Motor neuron (in vitro differentiated cells): Measurements from ENCODE around the gene PPM1J. TPM values are rescaled to one million over a fixed set of nuclear protein-coding genes. Genes with fewer than 3 reads are reported as not detected.
"Not testable (repeated sequence)": the region's sequence is repeated elsewhere in the genome, so short reads cannot be mapped to it uniquely, and the experiment has no call there.

Experiments
- ATAC-seq, 8 experiments: fragments of 200-7000 bp; cut with Tn5 transposase; replicated peaks in 6 of 8; 2 replicates each; pipeline ENCODE4 v1.8.0; 2021; ENCODE audit warnings: mild to moderate bottlenecking in 8 of 8, moderate library complexity in 8 of 8
- H3K27ac ChIP-seq, 2 donors: fragments of 250-450 bp; sonication (Bioruptor Pico); 2 replicates each; pipeline ENCODE4 v1.9.0; 2021; ENCODE audit warnings: antibody characterized with exemption in 2 of 2, mild to moderate bottlenecking in 2 of 2, moderate library complexity in 1 of 2
- H3K4me1 ChIP-seq, 2 donors: fragments of 250-450 bp; sonication (Bioruptor Pico); replicated peaks in 1 of 2; 2 replicates each; pipeline ENCODE4 v1.6.1; 2021; ENCODE audit warnings: antibody characterized with exemption in 2 of 2, mild to moderate bottlenecking in 2 of 2, moderate library complexity in 1 of 2
- H3K4me3 ChIP-seq, 5 donors: fragments of 250-450 bp; sonication (Bioruptor Pico); 2 replicates each; pipeline ENCODE4 v1.9.0; 2021; ENCODE audit warnings: antibody characterized with exemption in 5 of 5, mild to moderate bottlenecking in 5 of 5, moderate library complexity in 4 of 5
- WGBS, 10 experiments: fragments of 450-650 bp; shearing (Covaris generic); methylation state at CpG; one replicate each; pipeline ENCODE4 v1.0.0; 2022; 5-methylcytosine and 5-hydroxymethylcytosine counted together
- in situ Hi-C, 9 experiments: fragments of 400-800 bp; cut with MboI; loops; one replicate each; pipeline ENCODE4 v1.15.0; 2021; ENCODE audit warnings: low sequenced_read_pairs in 9 of 9, low pct_unique_long_range_greater_than_20kb in 2 of 9; ENCODE audit not compliant: unreplicated experiment in 9 of 9
- total RNA-seq, 8 experiments: library from RNA; unstranded; fragments of 300-600 nt; gene quantifications; 2 replicates each; pipeline versions ENCODE4 v1.2.3 to v1.2.4, GENCODE V29; 2022

PPM1J gene
- total RNA-seq, 8 experiments from 2014 or later = 0.36 to 2.2 (median 0.87) TPM

DNA sequence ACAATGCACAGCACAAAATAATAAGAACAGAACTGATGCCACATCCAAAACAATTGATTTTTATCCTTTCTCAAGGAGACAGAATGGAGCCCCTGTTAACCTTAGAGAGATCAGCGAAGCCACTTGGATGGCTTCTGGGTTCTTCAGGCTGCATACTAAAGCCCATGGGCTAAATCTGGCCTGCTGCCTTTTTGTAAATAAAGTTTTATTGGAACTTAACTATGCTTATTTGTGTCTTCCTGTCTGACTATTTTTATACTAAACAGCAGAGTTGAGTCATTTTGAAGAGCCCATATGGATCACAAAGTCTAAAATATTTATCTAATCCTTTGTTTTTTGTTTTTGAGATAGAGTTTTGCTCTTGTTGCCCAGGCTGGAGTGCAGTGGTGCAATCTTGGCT lies 16.3 kb upstream of the PPM1J start:
- Histone ChIP-seq H3K27ac (no peak overlapping the region), H3K4me1 (peaks cover 4 to 13% of the 10 kb centered on the region in 2 donors), H3K4me3 (no peak overlapping the region)
- ATAC-seq = no peak
- in situ Hi-C loops = no loop called here
- 85 to 100% (median 100%) methylated on average over 1 of the region's 1 CpG; no CpG with 5 or more reads in 3 of the 10 experiments for WGBS, 10 experiments

DNA sequence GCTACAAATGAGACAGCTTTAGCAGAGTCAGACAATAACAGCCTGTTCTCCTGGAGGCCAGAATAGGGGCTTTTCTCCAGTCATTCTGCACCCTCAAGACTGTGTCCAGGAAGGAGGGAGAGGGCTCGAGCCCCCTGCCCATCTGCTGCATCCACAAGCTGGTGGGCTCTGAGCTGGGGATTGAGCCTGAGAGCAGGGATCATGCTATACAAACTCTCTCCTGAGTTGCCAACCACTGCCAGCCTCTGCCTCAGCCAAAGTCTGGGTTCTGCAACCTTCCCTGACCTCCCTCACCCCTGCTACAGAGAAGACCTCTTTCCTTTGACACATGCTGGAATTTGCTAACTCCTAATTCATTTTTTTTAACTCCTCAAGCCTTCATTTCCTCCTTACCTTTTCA lies 14.8 kb upstream of the PPM1J start:
- WGBS, 10 experiments = 20 to 78% (median 33%) methylated on average over 1 of the region's 1 CpG; no CpG with 5 or more reads in 7 of the 10 experiments
- H3K4me1 ChIP-seq = peaks cover 4 to 13% of the 10 kb centered on the region in 2 donors
- no peak overlapping the region for H3K27ac ChIP-seq
- peak in 3 of 8 experiments; percentile 10 to 45 (median 40) for ATAC-seq
- no peak overlapping the region for H3K4me3 ChIP-seq
- in situ Hi-C loops = loop anchor here in 1 of 9 experiments (10.0 kb wide), 1 partner anchor 75 kb away; no protein-coding TSS in a partner anchor

DNA sequence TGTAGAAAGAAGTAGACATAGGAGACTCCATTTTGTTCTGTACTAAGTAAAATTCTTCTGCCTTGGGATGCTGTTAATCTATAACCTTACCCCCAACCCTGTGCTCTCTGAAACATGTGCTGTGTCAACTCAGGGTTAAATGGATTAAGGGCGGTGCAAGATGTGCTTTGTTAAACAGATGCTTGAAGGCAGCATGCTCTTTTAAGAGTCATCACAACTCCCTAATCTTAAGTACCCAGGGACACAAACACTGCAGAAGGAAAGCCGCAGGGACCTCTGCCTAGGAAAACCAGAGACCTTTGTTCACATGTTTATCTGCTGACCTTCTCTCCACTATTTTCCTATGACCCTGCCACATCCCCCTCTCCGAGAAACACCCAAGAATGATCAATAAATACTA lies 13.9 kb upstream of the PPM1J start:
- ATAC-seq, H3K4me3 ChIP-seq, H3K27ac ChIP-seq: not testable (repeated sequence)
- WGBS, 10 experiments = 25 to 72% (median 57%) methylated on average over 2 of the region's 3 CpGs; no CpG with 5 or more reads in 2 of the 10 experiments
- peaks cover 4 to 13% of the 10 kb centered on the region in 2 donors for H3K4me1 ChIP-seq
- in situ Hi-C loops = loop anchor here in 1 of 9 experiments (10.0 kb wide), 1 partner anchor 76 kb away; no protein-coding TSS in a partner anchor

DNA sequence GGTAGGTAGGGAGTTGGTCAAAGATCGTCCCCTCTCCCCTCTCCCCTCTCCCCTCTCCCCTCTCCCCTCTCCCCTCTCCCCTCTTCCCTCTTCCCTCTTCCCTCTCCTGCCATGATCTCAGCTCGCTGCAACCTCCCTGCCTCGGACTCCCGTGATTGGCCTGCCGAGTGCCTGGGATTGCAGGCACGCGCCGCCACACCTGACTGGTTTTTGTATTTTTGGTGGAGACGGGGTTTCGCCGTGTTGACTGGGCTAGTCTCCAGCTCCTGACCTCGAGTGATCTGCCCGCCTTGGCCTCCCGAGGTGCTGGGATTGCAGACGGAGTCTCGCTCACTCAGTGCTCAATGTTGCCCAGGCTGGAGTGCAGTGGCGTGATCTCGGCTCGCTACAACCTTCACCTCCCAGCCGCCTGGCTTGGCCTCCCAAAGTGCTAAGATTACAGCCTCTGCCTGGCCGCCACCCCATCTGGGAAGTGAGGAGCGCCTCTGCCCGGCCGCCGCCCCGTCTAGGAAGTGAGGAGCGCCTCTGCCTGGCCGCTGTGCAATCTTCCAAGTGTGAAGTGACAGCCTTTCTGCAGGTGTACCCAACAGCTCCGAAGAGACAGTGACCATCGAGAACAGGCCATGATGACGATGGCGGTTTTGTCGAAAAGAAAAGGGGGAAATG lies 13.3 kb upstream of the PPM1J start:
- in situ Hi-C loops = loop anchor here in 1 of 9 experiments (10.0 kb wide), 1 partner anchor 76 kb away; no protein-coding TSS in a partner anchor
- ATAC-seq, H3K27ac ChIP-seq, H3K4me3 ChIP-seq: not testable (repeated sequence)
- WGBS, 10 experiments = 80 to 100% (median 92%) methylated on average over 1 to 15 of the region's 33 CpGs; no CpG with 5 or more reads in 3 of the 10 experiments
- peaks cover 5 to 15% of the 10 kb centered on the region in 2 donors for H3K4me1 ChIP-seq

DNA sequence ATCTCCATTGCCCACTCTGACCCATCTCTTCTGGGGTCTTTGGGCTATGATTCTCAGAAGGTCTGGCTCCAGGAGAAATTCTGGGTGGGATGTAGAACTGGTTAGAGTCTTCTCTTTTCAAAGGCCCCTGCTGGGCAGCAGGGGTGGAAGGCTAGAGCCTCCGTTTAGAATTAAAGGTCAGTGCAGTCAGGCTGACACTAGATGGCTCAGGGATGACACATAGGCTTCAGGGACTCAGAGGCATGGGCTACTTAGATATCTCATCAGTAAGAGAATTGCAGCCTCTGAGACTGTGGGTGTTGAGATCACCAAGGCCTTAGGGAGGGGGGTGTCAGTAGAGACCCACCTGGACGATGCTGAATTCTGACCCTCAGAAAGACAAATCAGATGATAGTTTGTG lies 12.6 kb upstream of the PPM1J start:
- in situ Hi-C loops = loop anchor here in 1 of 9 experiments (10.0 kb wide), 1 partner anchor 77 kb away; no protein-coding TSS in a partner anchor
- 0 to 80% (median 25%) methylated on average over 1 to 2 of the region's 2 CpGs; no CpG with 5 or more reads in 1 of the 10 experiments for WGBS, 10 experiments
- ATAC-seq = peak in 3 of 8 experiments; percentile 19 to 43 (median 35)

DNA sequence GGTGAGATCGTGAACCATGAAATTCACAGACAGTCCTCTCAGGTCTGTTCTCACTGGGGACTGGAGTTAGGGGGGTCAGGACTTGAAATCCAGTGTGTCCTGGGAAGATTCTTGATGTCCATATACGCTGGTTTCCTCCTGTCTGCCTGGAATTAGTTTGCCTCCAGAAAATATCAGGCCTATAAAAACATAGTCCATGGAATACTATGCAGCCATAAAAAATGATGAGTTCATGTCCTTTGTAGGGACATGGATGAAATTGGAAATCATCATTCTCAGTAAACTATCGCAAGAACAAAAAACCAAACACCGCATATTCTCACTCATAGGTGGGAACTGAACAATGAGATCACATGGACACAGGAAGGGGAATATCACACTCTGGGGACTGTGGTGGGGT lies 9.1 kb upstream of the PPM1J start:
- H3K27ac ChIP-seq, ATAC-seq, H3K4me3 ChIP-seq: not testable (repeated sequence)
- in situ Hi-C loops = loop anchor here in 5 of 9 experiments (10.0 to 25.0 kb wide), 3 partner anchors 81 to 338 kb away; partner anchors contain the start of genes CTTNBP2NL (in 2 of the 5) and LRIG2 (in 2 of the 5)
- 86 to 100% (median 97%) methylated on average over 1 to 2 of the region's 4 CpGs; no CpG with 5 or more reads in 6 of the 10 experiments for WGBS, 10 experiments
- H3K4me1 ChIP-seq = peaks cover 14 to 24% of the 10 kb centered on the region in 2 donors

More for the DNA sequence above, 12.6 kb upstream of the PPM1J start:
- Histone ChIP-seq H3K4me3 (no peak overlapping the region), H3K27ac (no peak overlapping the region), H3K4me1 (peaks cover 12 to 22% of the 10 kb centered on the region in 2 donors)

DNA sequence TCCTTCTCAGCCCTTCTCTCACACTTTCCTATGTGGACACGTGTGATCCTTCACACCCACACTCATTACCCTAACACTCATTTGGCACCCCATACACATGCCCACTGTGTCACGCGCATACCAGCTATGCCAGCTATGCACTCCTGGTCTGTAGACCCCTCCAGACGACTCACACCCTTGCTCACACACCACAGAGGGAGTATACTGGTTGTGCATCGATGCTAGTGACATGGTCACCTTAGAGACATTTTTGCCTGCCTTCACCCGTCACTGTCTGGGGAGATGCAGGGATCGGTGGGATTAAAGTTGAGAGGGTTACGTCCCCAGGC lies 8.3 kb upstream of the PPM1J start:
- H3K27ac ChIP-seq = peak overlapping the region; percentile 37 to 47
- in situ Hi-C loops = loop anchor here in 5 of 9 experiments (10.0 to 25.0 kb wide), 3 partner anchors 81 to 339 kb away; partner anchors contain the start of genes CTTNBP2NL (in 2 of the 5) and LRIG2 (in 2 of the 5)
- H3K4me1 ChIP-seq = peaks cover 14 to 23% of the 10 kb centered on the region in 2 donors
- no peak for ATAC-seq
- H3K4me3 ChIP-seq = no peak overlapping the region
- 20 to 100% (median 81%) methylated on average over 1 to 6 of the region's 8 CpGs; no CpG with 5 or more reads in 4 of the 10 experiments for WGBS, 10 experiments

DNA sequence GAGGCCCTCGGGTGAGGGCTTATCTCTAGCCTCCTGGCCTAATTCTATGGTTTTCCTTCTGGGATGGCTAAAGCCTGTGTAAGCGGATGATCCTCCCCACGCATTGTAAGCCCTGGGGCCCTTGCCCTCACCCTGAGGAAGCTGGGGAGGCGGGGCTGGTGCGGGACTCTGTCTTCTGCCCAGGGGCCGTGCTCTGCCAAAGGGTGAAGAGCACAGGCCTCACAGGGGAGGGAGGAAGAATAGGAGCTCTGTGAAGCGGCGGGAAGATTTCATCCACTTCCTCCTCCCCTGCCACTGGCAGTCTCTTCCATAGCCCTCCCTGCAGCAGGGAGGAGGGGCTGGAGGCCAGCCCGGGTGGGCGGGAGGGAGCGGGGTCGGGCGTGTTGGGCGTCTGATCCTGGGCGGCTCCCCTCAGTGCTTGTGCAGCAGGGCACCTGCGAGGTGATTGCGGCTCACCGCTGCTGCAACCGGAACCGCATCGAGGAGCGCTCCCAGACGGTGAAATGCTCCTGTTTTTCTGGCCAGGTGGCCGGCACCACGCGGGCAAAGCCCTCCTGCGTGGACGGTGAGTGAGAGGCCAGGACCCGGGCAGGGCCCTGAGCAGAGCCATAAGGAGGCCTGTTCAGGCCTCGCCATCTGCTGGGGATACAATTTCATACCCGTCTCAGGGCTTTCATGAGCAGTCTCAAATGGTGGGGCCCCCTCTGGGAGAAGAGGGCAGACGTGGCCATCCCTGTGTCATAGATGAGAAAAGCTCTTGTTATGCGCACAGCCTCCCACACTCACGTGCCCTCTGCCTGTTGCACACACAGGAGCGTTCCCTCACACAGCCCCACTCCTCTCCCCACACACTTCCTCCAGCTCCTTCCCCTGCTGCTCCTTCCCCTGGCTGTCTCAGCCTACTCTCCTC lies 7.7 kb upstream of the PPM1J start:
- peak overlapping the region; percentile 47 to 73 for H3K27ac ChIP-seq
- peak; percentile 50 to 88 (median 80) for ATAC-seq
- in situ Hi-C loops = loop anchor here in 5 of 9 experiments (10.0 to 25.0 kb wide), 3 partner anchors 82 to 339 kb away; partner anchors contain the start of genes CTTNBP2NL (in 2 of the 5) and LRIG2 (in 2 of the 5)

DNA sequence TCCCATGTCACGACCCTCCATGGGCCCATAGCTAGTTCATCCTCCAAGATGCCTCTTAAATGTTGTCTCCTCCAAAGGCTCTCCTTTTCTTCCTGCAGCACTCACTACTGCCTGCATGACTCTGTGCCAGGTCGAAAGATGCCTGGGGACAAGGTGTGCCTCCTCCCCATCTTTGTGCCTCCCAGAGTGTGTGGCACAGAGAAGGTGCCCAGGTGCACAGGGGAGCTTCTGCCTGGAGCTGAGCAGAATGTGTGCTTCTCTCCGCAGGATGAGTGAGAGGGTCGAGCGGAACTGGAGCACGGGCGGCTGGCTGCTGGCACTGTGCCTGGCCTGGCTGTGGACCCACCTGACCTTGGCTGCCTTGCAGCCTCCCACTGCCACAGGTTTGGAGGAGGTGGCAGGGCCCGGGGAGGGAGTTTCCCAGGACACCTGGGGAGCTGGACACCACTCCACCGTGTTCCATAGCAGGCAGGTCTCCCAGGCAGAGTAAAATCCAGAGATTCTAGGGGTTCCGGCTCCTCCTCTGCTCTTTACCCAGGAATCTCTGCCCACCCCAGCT lies 6.9 kb upstream of the PPM1J start:
- Histone ChIP-seq H3K27ac (peak overlapping the region; percentile 6 to 73), H3K4me3 (no peak overlapping the region), H3K4me1 (peaks cover 14 to 23% of the 10 kb centered on the region in 2 donors)
- no peak for ATAC-seq
- in situ Hi-C loops = loop anchor here in 5 of 9 experiments (10.0 to 25.0 kb wide), 3 partner anchors 83 to 340 kb away; partner anchors contain the start of genes CTTNBP2NL (in 2 of the 5) and LRIG2 (in 2 of the 5)
- 50 to 100% (median 84%) methylated on average over 1 to 8 of the region's 10 CpGs; no CpG with 5 or more reads in 5 of the 10 experiments for WGBS, 10 experiments

More for the DNA sequence above, 7.7 kb upstream of the PPM1J start:
- H3K4me3 ChIP-seq = peak overlapping the region in 1 of 5 donors; percentile 13
- WGBS, 10 experiments = 0 to 45% (median 31%) methylated on average over 1 to 16 of the region's 35 CpGs; no CpG with 5 or more reads in 4 of the 10 experiments
- H3K4me1 ChIP-seq = peaks cover 14 to 23% of the 10 kb centered on the region in 2 donors

DNA sequence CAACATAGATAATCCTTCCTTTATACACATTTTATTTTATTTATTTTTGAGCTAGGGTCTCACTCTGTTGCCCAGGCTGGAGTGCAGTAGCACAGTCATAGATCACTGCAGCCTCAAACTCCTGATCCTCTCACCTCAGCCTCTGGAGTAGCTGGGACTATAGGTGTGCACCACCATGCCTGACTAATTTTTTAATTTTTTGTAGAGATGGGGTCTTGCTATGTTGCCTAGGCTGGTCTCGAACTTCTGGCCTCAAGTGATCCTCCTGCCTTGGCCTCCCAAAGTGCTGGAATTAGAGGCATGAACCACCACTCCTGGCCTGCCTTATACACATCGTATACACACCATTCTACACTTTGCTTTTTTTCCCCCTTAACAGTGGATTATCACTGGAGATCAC lies 6.2 kb upstream of the PPM1J start:
- WGBS, 10 experiments = 70 to 100% (median 92%) methylated on average over 1 to 2 of the region's 2 CpGs
- H3K4me3 ChIP-seq, ATAC-seq, H3K27ac ChIP-seq: not testable (repeated sequence)
- in situ Hi-C loops = loop anchor here in 5 of 9 experiments (10.0 to 25.0 kb wide), 3 partner anchors 84 to 341 kb away; partner anchors contain the start of genes CTTNBP2NL (in 2 of the 5) and LRIG2 (in 2 of the 5)
- peaks cover 14 to 23% of the 10 kb centered on the region in 2 donors for H3K4me1 ChIP-seq

DNA sequence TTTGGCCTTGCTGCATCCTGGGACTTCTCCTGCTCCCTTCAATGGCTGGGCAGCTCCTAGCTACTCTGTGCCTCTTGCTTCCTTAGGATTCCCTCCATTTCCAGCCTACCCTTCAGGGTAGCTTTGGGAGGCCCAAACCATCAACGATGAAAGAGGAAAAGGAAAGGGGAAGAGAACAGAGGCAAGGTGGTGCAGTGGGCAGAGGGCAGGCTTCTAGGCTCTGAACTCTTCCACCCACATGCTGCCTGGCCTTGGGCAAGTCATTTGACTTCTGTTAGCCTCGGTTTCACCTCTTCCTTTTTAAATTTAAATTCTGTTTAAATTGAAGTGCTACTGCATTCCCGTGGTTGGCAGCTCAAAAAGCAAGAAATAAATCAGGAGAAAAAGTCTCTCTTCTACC lies 5.7 kb upstream of the PPM1J start:
- in situ Hi-C loops = loop anchor here in 5 of 9 experiments (10.0 to 25.0 kb wide), 3 partner anchors 84 to 342 kb away; partner anchors contain the start of genes CTTNBP2NL (in 2 of the 5) and LRIG2 (in 2 of the 5)
- Histone ChIP-seq H3K4me1 (peaks cover 14 to 23% of the 10 kb centered on the region in 2 donors), H3K27ac (no peak overlapping the region), H3K4me3 (no peak overlapping the region)
- no peak for ATAC-seq
- WGBS, 10 experiments = 20 to 73% (median 50%) methylated on average over 1 to 3 of the region's 3 CpGs
